Upper lobe of left lung (tissue), 6 donors: ENCODE data around the gene RBM5. TPM values are rescaled to one million over a fixed set of nuclear protein-coding genes. Genes with fewer than 3 reads are reported as not detected.

Source experiments
- ATAC-seq, 2 donors: fragments of 200-7000 bp; cut with Tn5 transposase; one replicate each; pipeline ENCODE4 v1.9.1; 2022; ENCODE audit warnings: mild to moderate bottlenecking in 2 of 2, moderate library complexity in 2 of 2; ENCODE audit not compliant: low FRiP score in 2 of 2
- DNase-seq, 2 donors: peaks; one replicate each; pipeline ENCODE4 v3.0.0-alpha.2; 2019 to 2020
- H3K27ac ChIP-seq, 4 donors: fragments of 200-600 bp; sonication (generic); one replicate each; pipeline ENCODE4 v1.5.1; 2016 to 2019
- H3K27me3 ChIP-seq, 4 donors: fragments of 200-600 bp; sonication (generic); one replicate each; pipeline ENCODE4 v1.5.1; 2017 to 2019
- H3K36me3 ChIP-seq, 4 donors: fragments of 200-600 bp; sonication (generic); one replicate each; pipeline ENCODE4 v1.5.1; 2016 to 2019
- H3K4me1 ChIP-seq, 4 donors: fragments of 200-600 bp; sonication (generic); one replicate each; pipeline ENCODE4 v1.5.1; 2018 to 2019
- H3K4me3 ChIP-seq, 4 donors: fragments of 200-600 bp; sonication (generic); one replicate each; pipeline ENCODE4 v1.5.1; 2017 to 2019; ENCODE audit warnings: mild to moderate bottlenecking in 2 of 4, moderate library complexity in 1 of 4
- H3K9me3 ChIP-seq, 4 donors: fragments of 200-600 bp; sonication (generic); one replicate each; pipeline ENCODE4 v1.5.1; 2018 to 2019
- CTCF ChIP-seq, 6 experiments: fragments of 450-650 bp in 4 of 6; fragments of 200-600 bp in 2 of 6; sonication (generic) in 2 of 6; IDR thresholded peaks; one replicate each; pipeline ENCODE4 v1.5.1; 2016 to 2019; ENCODE audit warnings: antibody characterized with exemption in 6 of 6
- EP300 ChIP-seq, 4 donors: sonication (generic); formaldehyde crosslinking; IDR thresholded peaks; one replicate each; pipeline ENCODE4 v1.5.1; 2017; ENCODE audit warnings: antibody characterized with exemption in 4 of 4, control low read depth in 2 of 4
- POLR2A ChIP-seq, 4 donors: fragments of 450-650 bp; IDR thresholded peaks; one replicate each; pipeline ENCODE4 v1.5.1; 2016 to 2017; ENCODE audit warnings: antibody characterized with exemption in 4 of 4, mild to moderate bottlenecking in 2 of 4
- POLR2AphosphoS5 ChIP-seq, 2 donors: sonication (generic); formaldehyde crosslinking; IDR thresholded peaks; one replicate each; pipeline ENCODE4 v1.5.1; 2017; ENCODE audit warnings: antibody characterized with exemption in 2 of 2
- WGBS, 2 donors: methylation state at CpG; one replicate each; pipeline ENCODE4 v1.1.5; 2017 to 2018; 5-methylcytosine and 5-hydroxymethylcytosine counted together
- total RNA-seq, 6 donors: library from RNA; depleted of rRNA in 4 of 6; stranded (reverse); fragments of >200 nt in 4 of 6; gene quantifications; one replicate each; pipeline versions ENCODE4 v1.1.0 to v1.2.1, GENCODE V29; 2016 to 2021
- donor health status: DM: no; HTN: no; CAD: no; lungs with moderate emphysema.
- donor health status: DM: no; HTN: yes; CAD: no; lungs with severe emphysema.

Gene RBM5
- total RNA-seq, 6 donors from 2014 or later = 130 to 713 (median 189) TPM

- 0% methylated on average over 1 to 9 of the region's 37 CpGs for WGBS, 2 donors
Observed at GRCh38 chr3:50155491-50155878, 66.8 kb downstream of the RBM5 start.

GRCh38 chr3:50155891-50156290, 67.2 kb downstream of the RBM5 start:
- H3K4me3 ChIP-seq = peak overlapping the region; percentile 52 to 75 (median 62)
- peaks cover 39 to 70% (median 50%) of the 10 kb centered on the region in 4 donors for H3K4me1 ChIP-seq
- no peaks in the 10 kb centered on the region for H3K36me3 ChIP-seq
- TF ChIP-seq EP300 (IDR thresholded peaks at IDR 0.05) (no peak), POLR2AphosphoS5 (IDR thresholded peaks at IDR 0.05) (no peak), CTCF (IDR thresholded peaks at IDR 0.05) (no peak), POLR2A (IDR thresholded peaks at IDR 0.05) (no peak)
- no peak for DNase-seq
- peaks cover 0 to 19% (median 4%) of the 10 kb centered on the region in 4 donors for H3K27me3 ChIP-seq
- WGBS, 2 donors = 12 to 26% methylated on average over 11 to 12 of the region's 13 CpGs
- H3K27ac ChIP-seq = peak overlapping the region; percentile 74 to 95 (median 84)
- H3K9me3 ChIP-seq = no peaks in the 10 kb centered on the region
- ATAC-seq = no peak

More at GRCh38 chr3:50155491-50155878, 66.8 kb downstream of the RBM5 start:
- Histone ChIP-seq H3K4me3 (peak overlapping the region; percentile 52 to 75 (median 62)), H3K36me3 (no peaks in the 10 kb centered on the region), H3K9me3 (no peaks in the 10 kb centered on the region), H3K27me3 (peaks cover 0 to 19% (median 4%) of the 10 kb centered on the region in 4 donors), H3K4me1 (peaks cover 35 to 70% (median 49%) of the 10 kb centered on the region in 4 donors), H3K27ac (peak overlapping the region; percentile 74 to 95 (median 84))
- TF ChIP-seq EP300 (IDR thresholded peaks at IDR 0.05) = no peak
- TF ChIP-seq CTCF (IDR thresholded peaks at IDR 0.05) = no peak
- TF ChIP-seq POLR2AphosphoS5 (IDR thresholded peaks at IDR 0.05) = no peak
- no peak for TF ChIP-seq POLR2A (IDR thresholded peaks at IDR 0.05)
- ATAC-seq (no peak), DNase-seq (no peak)

GRCh38 chr3:50156549-50157493, 68.1 kb downstream of the RBM5 start:
- TF ChIP-seq POLR2A (IDR thresholded peaks at IDR 0.05) = no peak
- TF ChIP-seq POLR2AphosphoS5 (IDR thresholded peaks at IDR 0.05) = no peak
- TF ChIP-seq CTCF (IDR thresholded peaks at IDR 0.05) = no peak
- TF ChIP-seq EP300 (IDR thresholded peaks at IDR 0.05) = no peak
- H3K4me1 ChIP-seq = peaks cover 41 to 79% (median 58%) of the 10 kb centered on the region in 4 donors
- H3K4me3 ChIP-seq = peak overlapping the region; percentile 18 to 75 (median 62)
- H3K36me3 ChIP-seq = no peaks in the 10 kb centered on the region
- DNase-seq = no peak
- H3K27me3 ChIP-seq = peaks cover 0 to 19% (median 4%) of the 10 kb centered on the region in 4 donors
- H3K27ac ChIP-seq = peak overlapping the region; percentile 74 to 95 (median 84)
- no peaks in the 10 kb centered on the region for H3K9me3 ChIP-seq
- ATAC-seq = no peak
- 30 to 36% methylated on average over 18 to 20 of the region's 20 CpGs for WGBS, 2 donors

GRCh38 chr3:50157827-50158529, 69.3 kb downstream of the RBM5 start:
- H3K4me1 ChIP-seq = peaks cover 51 to 90% (median 69%) of the 10 kb centered on the region in 4 donors
- TF ChIP-seq POLR2AphosphoS5 (IDR thresholded peaks at IDR 0.05) (peak in 1 of 2 donors; percentile 7), EP300 (IDR thresholded peaks at IDR 0.05) (no peak)
- whole genome bisulfite sequencing, 2 donors = 52 to 55% methylated on average over 10 to 12 of the region's 12 CpGs
- DNase-seq (no peak), ATAC-seq (no peak)
- H3K36me3 ChIP-seq = no peaks in the 10 kb centered on the region
- H3K9me3 ChIP-seq = no peaks in the 10 kb centered on the region
- peaks cover 0 to 19% (median 4%) of the 10 kb centered on the region in 4 donors for H3K27me3 ChIP-seq
- H3K27ac ChIP-seq = peak overlapping the region; percentile 74 to 95 (median 84)
- peak overlapping the region in 1 of 4 donors; percentile 55 for H3K4me3 ChIP-seq
